HG02840 (cell line): ENCODE data around the gene ELOVL1.
A peak's percentile ranks its signal among the peaks of the same experiment; 100 is the strongest.
"Not testable (repeated sequence)": the region's sequence is repeated elsewhere in the genome, so short reads cannot be mapped to it uniquely, and the experiment has no call there.

ENCODE experiments used
- ATAC-seq: cut with Tn5 transposase; IDR thresholded peaks from one replicate; pipeline ENCODE4 v1.9.1; 2021; ENCODE audit warnings: mild to moderate bottlenecking, moderate library complexity, moderate number of reproducible peaks; ENCODE audit not compliant: unreplicated experiment, low FRiP score

ELOVL1 gene

DNA sequence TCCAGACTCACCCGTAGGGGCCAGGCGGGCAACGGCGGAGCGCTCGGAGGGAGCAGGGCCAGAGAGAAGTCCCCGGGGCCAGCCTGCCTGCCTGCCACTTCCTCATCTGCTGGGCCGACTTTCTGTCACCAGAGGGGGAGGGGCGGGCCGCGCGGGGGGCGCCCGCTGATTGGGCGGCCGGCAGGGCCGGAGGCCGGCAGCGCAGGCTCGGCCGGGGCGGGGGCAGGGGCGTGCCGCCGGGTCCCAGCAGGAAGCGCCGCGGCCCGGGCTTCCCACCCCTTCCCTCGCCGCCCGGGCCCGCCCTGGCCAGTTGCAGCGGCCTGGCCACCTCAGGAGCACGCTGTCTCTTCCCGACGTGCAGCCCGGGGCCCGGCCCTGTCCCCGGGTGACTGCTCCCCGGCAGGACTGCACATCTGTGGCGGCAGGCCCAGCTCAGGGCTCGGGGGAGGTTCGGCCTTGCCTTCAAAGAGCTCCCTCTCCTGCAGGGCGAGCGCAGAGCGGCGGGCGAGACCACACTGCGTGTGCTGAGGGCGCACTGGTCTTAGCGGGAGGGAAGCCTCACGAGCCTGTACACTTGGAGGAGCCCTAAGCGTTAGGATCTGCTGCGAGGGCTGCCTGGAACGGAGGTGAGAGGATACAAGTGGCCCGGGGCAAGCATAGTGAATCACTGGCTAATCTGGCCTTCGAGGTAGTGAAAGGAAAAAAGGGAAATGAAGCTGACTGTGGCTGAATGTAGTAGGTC, at the start of gene ELOVL1:
Gene ELOVL1, minus strand, starts transcription at position 108 of the 742 bp plus-strand sequence. CDS start 2,402 bp downstream, outside the sequence.
- ATAC-seq: peak; percentile 79

DNA sequence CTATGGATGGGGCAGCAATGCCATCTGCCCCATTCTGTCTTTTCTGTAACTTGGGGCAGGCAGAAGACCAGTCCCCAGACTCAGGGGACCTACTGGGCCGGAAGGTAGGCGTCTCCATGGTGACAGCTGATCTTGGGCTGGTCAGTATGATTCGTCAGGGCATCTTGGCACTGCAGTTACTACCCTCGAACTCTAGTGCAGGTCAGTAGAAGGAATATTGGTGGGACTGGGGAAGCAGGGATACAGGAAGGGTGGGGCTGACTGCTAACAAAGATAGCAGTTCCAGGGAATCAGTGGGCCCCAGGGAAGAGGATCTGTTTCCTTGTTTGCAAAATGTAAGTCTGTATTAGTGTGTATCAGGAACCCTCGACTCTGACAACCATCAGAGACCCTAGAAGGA, 48.1 kb upstream of the ELOVL1 start:
- ATAC-seq: no peak

DNA sequence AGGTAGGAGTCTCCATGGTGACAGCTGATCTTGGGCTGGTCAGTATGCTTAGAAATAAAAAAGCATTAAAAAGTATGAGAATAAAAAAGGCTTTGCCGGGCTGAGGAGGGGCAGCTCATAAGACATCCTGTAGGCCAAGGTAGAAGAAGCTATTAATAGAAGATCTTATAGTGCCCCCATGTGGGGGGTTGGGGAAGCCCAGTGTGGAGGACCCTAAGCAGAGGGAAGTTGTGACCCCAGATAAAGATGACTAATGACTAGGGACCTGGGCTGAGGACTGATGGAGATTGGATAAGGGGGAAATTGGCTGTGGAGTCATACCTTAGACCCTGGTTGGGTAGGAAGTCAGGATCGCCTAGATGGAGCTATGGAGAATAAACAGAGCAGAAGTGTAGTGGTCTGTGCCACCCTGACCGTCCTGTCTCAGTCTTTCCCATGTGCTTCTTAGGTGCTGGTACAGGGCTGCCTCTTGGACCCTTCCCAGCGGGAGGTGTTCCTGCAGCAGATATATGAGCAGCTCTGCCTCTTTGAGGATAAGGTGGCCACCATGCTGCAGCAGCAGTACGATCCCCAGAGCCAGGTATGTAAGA, 46.9 kb upstream of the ELOVL1 start:
- ATAC-seq: no peak

DNA sequence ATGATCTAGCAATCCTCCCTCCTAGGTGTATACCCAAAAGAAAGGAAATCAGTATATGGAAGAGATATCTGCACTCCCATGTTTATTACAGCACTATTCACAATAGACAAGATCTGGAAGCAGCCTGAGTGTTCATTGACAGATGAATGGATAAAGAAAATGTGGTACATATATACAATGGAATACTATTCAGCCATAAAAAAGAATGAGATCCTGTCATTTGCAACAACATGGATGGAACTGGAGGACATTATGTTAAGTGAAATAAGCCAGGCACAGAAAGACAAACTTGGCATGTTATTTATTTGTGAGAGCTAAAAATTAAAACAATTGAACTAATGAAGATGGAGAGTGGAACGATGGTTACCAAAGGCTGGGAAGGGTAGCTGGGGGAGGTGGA, 45.6 kb upstream of the ELOVL1 start:
- ATAC-seq: not testable (repeated sequence)

DNA sequence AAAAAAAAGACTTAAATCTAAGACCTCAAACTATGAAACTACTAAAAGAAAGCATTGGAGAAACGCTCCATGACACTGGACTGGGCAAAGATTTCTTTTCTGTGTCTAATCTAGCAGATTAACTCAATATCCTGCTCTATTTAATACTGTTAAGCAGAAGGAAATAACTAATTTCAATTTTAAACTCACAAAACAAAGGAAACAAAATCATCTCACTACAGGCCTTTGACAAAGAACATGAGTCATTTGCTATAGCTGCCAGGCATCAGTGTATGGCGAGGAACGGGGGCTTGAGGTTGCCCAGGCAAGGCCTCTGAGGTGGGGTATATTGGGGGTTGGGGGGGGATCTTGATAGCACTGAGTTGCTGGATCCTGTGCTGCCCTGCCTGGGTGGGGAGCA, 42.8 kb upstream of the ELOVL1 start:
- no peak for ATAC-seq

DNA sequence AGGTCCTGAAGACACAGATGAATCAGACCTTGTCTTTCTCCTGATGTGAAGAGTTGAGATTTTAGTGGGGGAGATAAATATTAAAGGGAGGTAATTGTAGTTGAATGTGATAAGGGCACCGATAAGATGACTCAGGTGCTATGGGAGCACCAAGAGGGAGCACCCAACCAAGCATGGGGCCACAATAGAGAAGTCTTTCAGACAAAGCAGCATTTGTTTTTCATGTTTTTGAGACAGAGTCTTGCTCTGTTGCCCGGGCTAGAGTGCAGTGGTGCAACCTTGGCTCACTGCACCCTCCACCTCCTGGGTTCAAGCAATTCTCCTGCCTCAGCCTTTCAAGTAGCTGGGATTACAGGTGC, 38.0 kb upstream of the ELOVL1 start:
- ATAC-seq: no peak

DNA sequence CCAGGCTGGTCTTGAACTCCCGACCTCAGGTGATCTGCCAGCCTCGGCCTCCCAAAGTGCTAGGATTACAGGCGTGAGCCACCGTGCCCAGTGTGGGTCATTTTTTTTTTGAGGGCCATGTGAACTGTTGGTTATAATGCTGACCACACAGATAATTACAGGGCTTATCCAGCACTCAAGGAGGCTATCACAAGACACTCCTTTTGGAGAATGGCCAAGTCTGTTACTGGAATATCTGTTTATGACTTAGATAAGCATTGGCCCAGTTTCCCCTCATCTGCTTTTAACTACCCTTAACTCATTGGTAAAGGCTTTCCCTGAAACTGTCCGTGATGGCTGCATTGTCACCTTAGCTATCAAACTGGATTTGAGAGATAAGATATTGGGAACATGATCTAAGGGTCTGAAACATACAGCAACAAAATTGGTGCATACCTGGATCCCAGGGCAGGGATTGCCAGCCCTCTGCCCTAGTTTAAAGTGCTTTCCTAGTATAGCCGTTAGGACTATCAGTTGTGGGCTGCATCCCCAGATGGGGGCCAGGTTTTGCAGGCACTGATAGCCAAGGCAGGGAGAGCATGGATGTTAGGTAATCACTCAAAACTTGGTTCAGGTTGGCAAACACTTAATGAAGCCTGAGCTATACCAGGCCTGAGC, 37.5 kb upstream of the ELOVL1 start:
- no peak for ATAC-seq

DNA sequence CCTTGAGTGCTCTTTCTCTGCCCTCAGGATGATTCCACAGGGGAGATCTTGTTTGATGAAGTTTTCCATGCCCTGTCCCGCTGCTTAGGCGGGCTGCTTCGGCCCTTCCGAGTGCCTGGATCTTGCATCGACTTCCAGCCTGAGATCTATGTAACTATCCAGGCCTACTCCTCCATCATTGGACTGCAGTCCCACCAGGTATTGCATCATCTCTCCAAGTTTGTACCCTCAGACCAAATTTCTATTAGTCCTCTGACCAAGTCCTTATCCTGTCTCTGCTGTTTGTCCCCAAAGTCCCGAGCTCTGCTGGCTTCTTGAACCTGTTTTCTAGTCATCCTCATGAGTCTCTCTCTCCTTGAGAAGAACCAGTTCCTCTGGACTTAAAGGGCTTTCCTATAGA, 36.5 kb upstream of the ELOVL1 start:
- ATAC-seq: no peak

DNA sequence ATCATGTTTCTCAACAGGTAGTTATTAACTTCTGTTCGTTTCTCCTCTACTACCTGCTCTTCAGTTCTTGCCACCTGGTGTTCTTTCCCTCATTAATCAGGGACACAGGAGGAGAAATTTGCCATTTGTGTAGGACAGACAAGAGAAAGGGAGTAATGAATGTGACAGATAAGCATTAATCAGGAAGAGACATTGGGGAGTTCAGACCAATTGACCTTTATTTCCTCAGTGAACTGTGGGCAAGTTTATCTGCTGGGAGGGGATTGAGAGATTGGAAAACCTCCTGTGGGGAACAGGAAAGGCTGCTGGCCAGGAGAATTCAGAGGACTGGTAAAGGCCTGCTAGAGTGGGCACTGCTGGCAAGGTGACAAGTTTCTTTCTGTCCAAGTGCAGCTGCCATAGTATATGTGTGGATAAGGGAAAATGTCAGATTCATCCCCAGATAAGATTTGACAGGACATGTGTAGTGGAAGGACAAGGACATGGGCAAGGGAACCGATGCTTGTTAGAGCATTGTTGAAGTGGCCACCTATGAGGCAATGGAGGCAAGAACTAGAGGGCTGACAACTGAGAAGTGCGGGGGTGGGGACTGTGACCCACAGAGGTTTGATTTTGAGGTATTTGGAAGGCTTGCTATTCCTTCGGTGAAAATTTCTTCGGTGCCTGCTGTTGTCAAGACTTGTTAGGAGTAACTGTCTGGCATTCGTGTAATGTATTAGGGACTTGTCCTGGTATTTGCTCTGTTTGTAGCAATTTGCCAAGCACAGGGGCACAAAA, 34.5 kb upstream of the ELOVL1 start:
- no peak for ATAC-seq

DNA sequence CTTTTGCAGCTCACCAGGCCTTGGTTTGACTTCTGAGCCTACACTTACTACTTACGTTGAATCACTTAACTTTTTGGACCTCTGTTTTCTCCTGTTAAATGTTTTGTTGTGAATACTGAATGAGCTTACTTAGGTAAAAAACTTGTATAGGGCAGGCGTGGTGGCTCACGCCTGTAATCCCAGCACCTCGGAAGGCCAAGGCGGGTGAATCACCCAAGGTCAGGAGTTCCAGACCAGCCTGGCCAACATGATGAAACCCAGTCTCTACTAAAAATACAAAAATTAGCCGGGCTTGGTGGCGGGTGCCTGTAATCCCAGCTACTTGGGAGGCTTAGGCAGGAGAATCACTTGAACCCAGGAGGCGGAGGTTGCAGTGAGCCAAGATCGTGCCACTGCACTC, 32.6 kb upstream of the ELOVL1 start:
- not testable (repeated sequence) for ATAC-seq

DNA sequence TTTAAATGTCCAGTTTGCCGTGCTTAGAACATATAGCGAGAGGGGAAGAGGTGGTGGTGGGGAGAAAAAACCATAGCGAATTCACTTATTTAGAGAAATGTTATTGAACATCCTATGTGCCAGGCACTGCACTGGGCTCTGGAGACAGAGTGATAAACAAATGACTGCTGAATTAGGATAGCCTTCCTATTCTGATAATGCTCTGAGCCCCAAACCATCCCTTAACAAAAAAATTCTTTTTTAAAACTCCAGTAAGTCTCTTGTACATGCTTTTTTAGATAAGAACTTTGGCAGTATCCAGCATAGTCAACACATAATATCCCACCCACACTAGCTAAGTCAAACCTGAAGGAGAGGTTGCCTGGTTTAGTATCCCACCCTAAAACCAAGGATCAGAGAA, 30.4 kb upstream of the ELOVL1 start:
- ATAC-seq: no peak

DNA sequence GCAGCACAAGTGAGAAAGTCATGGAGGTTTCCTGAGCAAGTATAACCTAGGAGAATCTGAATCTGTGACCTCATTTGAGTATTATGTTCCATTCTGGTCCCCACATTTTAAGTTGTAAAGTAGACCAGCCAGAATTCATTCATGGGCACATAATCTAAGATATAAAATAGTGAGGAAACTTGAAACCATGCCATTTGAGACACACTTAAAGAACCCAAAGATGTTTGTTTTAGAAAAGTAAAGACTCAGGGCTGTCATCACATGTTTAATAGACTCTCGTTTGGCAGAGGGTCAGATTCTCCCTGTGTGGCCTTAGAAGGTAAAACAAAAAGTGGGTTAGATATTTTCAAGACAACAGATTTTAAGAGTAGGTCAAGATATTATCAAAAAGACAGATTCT, 28.2 kb upstream of the ELOVL1 start:
- ATAC-seq: no peak

DNA sequence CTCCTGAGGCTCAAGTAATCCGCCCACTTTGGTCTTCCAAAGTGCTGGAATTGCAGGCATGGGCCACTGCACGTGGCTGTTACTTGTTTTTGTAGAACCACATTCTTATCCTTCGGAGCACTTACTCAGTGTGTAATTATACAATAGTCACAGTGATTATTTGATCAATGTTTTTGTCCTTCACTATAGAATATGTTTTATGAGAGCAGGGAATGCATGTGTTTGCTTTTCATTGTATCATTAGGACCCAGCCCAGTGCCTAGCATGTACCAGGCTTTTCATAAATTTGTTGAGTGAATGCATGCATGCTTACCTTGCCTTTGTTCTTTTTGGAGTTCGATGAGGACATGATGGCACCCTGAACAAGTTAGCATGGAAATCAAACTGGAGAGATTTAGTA, 27.7 kb upstream of the ELOVL1 start:
- no peak for ATAC-seq

DNA sequence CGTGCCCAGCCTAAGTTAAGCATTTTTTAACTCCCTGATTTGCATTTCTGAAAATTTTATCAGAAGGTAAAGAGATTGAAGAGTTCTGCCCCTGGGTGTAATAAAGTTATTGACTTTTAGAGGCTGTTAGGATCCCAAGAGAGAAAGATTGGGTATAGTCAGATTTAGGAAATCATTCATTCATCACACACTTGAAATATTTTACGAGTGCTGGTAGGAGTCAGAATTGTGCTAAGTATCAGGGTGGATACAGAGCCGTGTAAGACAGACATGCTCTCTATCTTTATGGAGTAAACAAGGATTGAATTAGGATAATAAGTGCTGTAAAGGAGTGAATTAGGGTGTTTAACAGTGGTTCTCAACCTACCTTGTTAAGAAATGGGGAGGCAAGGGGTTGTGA, 24.9 kb upstream of the ELOVL1 start:
- no peak for ATAC-seq

DNA sequence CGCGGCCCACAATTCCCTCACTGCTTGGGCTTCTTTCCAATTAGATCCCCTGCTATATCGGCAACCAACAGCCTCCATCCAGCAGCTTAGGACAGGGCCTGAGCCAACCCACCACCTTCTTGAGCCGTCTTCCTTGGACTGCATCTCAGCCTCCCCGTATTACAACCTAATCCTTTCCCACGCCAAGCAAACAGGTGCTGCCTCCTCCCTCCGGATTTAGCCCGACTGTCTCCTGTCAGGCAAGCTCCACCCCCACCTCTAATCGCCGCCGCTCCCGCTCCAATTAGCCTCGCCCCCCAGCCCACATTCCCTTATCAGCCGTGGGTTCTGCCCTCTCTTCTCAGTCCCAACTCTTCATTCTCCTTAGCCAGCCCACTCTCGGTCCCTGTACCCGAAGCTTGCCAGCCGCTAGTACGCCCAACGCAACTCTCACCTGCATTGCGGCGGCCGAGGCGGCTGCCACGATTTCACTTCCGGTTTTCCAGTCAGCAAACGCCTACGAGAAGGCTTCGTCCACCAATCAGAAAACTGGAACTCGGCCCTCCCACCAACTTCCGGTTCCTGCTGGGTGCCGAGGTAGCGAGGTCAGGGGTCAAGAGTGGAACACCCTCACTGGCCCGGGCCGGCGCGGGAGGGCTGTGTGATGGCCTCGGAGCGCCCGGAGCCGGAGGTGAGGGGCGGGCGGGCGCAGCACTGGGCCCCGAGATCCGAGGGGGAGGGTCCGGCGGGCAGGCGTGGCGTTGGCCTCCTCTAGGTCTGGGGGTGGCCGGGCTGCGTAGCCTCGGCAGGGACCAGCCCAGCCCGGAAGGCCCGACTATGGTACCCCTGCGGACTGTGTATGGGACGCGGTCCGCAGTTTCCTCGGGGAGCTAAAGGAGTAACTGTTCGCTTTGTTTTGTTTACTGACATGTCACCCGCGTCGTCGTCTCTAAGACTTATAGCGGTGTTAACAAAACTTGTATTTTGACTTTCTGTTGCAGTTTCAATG, 21.8 kb upstream of the ELOVL1 start, which contains the start of the genes MED8 and SZT2:
Gene MED8, minus strand, starts transcription at position 475 of the 988 bp plus-strand sequence. Its CDS starts 36 bp downstream, at position 439.
Gene SZT2, plus strand, starts transcription at position 574 of the 988 bp plus-strand sequence. Its CDS starts 70 bp downstream, at position 644.
- ATAC-seq: peak; percentile 83

DNA sequence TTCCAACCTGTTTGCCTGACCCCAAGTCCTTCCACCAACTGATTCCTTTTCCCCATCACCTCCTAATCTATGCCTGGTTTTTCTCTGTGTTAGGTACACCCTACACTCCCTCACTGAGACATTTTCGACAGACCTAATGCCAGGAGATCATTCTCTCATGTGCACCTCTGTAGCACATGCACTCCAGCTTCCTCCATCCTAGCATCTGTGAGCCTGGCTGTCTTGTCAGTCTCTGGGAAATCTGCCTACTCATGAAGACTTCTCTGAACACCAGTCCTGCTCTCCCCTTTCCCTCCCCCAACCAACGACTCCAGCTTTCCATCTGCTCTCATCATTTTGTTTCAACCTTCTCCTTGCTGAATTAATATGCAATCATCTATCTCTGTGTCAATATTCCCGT, 20.8 kb upstream of the ELOVL1 start:
- no peak for ATAC-seq

DNA sequence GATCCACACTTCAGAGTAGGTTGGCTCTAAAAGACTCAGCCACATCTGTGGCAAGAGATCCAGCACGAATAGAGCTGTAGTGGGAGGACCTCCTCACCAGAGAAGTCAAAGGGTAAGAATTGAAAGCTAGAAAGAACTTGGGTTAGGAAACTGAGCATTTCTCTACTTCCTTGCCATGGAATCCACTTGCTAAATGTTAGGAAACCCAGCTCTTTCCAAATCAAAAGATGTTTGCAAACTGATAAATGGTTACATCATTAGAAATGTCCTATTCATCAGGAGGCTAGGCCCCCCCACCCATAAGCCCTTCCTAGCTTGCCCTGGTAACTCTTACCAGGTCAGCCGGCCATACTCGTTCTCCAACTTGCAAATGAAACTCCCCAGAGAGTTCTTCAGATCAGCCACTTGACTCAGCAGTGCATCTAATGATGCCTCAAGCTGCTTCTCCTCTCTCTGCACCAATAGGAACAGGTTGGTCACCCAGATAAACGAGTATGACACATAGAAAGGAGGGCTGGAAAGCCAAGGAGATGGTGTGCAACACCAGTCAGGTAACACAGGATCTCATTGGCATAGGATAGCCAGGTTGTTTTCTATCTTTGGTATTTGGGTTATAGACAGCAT, 20.3 kb upstream of the ELOVL1 start:
- ATAC-seq: no peak

DNA sequence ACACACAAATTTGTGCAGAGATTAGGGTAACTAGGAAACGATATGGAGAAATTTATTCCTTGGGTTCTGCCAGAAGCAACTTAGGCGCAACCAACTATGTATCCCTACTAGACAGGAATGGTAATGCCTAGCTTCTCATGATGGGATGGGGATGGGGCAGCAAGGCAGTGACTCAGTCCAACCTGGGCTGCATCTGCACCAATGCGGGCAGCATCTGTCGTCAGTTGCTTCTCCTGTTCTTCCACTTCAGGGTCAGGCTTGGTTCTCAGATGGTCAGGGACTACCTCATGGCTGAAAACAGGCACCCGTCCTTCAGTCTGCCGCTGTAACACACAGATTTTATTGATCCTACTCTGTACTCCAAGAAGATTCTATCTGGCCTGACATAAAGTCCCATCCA, 18.9 kb upstream of the ELOVL1 start:
- no peak for ATAC-seq

DNA sequence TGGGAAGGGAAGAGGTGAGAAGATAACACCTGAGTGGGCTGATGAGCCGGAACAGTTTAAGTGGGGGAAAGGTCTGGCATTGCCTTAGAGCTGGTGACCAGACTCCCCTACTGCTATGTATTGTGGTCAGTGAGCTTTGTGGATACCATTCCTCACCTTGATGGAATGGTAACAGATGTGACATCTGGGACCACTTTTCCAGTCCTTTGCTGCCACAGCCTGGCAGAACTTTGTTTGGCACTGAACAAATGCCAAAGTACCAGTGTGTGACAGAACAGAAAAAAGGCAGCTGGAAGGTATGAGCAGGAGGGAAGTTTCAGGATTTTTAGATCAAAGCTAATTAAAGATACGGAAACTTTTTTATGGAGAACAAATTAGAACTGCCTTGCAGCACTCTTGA, 15.6 kb upstream of the ELOVL1 start:
- ATAC-seq: no peak
